NCI-H2171 treated with DMSO at 0.1 percent for 48 hours (cell line): ENCODE measurements around the gene MYBL2.

Experiments
- DNase-seq: peaks from one replicate; lab custom pipeline; 2025; lab: John Stamatoyannopoulos, UW

MYBL2 gene

GRCh38 chr20:43723186-43723585 lies 56.3 kb downstream of the MYBL2 start:
- DNase-seq: no peak

- no peak for DNase-seq
Measured at GRCh38 chr20:43723735-43724134, 56.8 kb downstream of the MYBL2 start.

GRCh38 chr20:43724383-43724782 lies 57.5 kb downstream of the MYBL2 start:
- no peak for DNase-seq

GRCh38 chr20:43725666-43726065 lies 58.8 kb downstream of the MYBL2 start:
- DNase-seq: no peak

GRCh38 chr20:43726333-43726732 lies 59.4 kb downstream of the MYBL2 start:
- no peak for DNase-seq

GRCh38 chr20:43726811-43727338 lies 60.0 kb downstream of the MYBL2 start, which contains the start of gene GTSF1L:
Gene GTSF1L (minus strand): TSS chr20:43727002. CDS start chr20:43726694, 308 bp downstream.
- DNase-seq: no peak

- no peak for DNase-seq
Measured at GRCh38 chr20:43727980-43728590, 61.2 kb downstream of the MYBL2 start.

GRCh38 chr20:43728686-43729255 lies 61.9 kb downstream of the MYBL2 start:
- DNase-seq: no peak

GRCh38 chr20:43731469-43731868 lies 64.6 kb downstream of the MYBL2 start:
- DNase-seq: no peak

- DNase-seq: no peak
Measured at GRCh38 chr20:43731927-43732326, 65.0 kb downstream of the MYBL2 start.

GRCh38 chr20:43736588-43737158 lies 69.8 kb downstream of the MYBL2 start:
- DNase-seq: no peak

- no peak for DNase-seq
Measured at GRCh38 chr20:43737925-43738324, 71.0 kb downstream of the MYBL2 start.

- no peak for DNase-seq
Measured at GRCh38 chr20:43739148-43739749, 72.3 kb downstream of the MYBL2 start.

GRCh38 chr20:43740642-43741041 lies 73.7 kb downstream of the MYBL2 start:
- DNase-seq: no peak

- no peak for DNase-seq
Measured at GRCh38 chr20:43744151-43744611, 77.3 kb downstream of the MYBL2 start.

GRCh38 chr20:43744966-43745730 lies 78.2 kb downstream of the MYBL2 start:
- DNase-seq: peak; percentile 32

- DNase-seq: peak; percentile 77
Measured at GRCh38 chr20:43746344-43747137, 79.6 kb downstream of the MYBL2 start.

GRCh38 chr20:43748274-43748673 lies 81.4 kb downstream of the MYBL2 start:
- DNase-seq: peak; percentile 35

- peak; percentile 38 for DNase-seq
Measured at GRCh38 chr20:43749734-43750294, 82.9 kb downstream of the MYBL2 start.

- DNase-seq: no peak
Measured at GRCh38 chr20:43750774-43751166, 83.9 kb downstream of the MYBL2 start.
